Measurements from ENCODE around the gene JAK1. TPM values are rescaled to one million over a fixed set of nuclear protein-coding genes. Genes with fewer than 3 reads are reported as not detected.

JAK1 gene
- total RNA-seq, 1 experiment from 2014 or later, result 73.1 TPM

GRCh38 chr1:64801851-64802523, 164.4 kb downstream of the JAK1 start:
- Mint-ChIP-seq H3K9me3 (ENCODE audit: unreplicated experiment) (no peaks in the 10 kb centered on the region), H3K4me3 (ENCODE audit: unreplicated experiment) (no peak overlapping the region), H3K27me3 (ENCODE audit: insufficient read depth, unreplicated experiment) (no peaks in the 10 kb centered on the region), H3K4me1 (ENCODE audit: insufficient read depth, unreplicated experiment) (no peaks in the 10 kb centered on the region), H3K36me3 (ENCODE audit: insufficient read depth, unreplicated experiment) (no peaks in the 10 kb centered on the region), H3K27ac (ENCODE audit: low read depth, unreplicated experiment) (no peak overlapping the region)
- POLR2A ChIA-PET, result no interaction called here
- DNase-seq (ENCODE audit: unreplicated experiment), result no peak
- no TSS peak for BruUV-seq (replicated peaks)
- CTCF ChIA-PET, result interaction anchor here (0.6 kb wide), 1 partner anchor 253 kb away, joined by 3 read pairs; no protein-coding TSS in a partner anchor
- intact Hi-C loops (cut with micrococcal nuclease), result no loop called here
- TF ChIP-seq CTCF (IDR thresholded peaks at IDR 0.05; ENCODE audit: unreplicated experiment), result no peak

- no peak for TF ChIP-seq CTCF (IDR thresholded peaks at IDR 0.05; ENCODE audit: unreplicated experiment)
- Mint-ChIP-seq H3K27ac (ENCODE audit: low read depth, unreplicated experiment) (no peak overlapping the region), H3K36me3 (ENCODE audit: insufficient read depth, unreplicated experiment) (peaks cover 6% of the 10 kb centered on the region), H3K4me3 (ENCODE audit: unreplicated experiment) (no peak overlapping the region), H3K27me3 (ENCODE audit: insufficient read depth, unreplicated experiment) (no peaks in the 10 kb centered on the region), H3K4me1 (ENCODE audit: insufficient read depth, unreplicated experiment) (no peaks in the 10 kb centered on the region), H3K9me3 (ENCODE audit: unreplicated experiment) (no peaks in the 10 kb centered on the region)
- POLR2A ChIA-PET, result interaction anchor here (0.5 kb wide), 1 partner anchor 568 kb away, joined by 3 read pairs; no protein-coding TSS in a partner anchor
- CTCF ChIA-PET, result interaction anchor here (1.0 kb wide), 1 partner anchor 123 kb away, joined by 3 read pairs; no protein-coding TSS in a partner anchor
- DNase-seq (ENCODE audit: unreplicated experiment), result no peak
- BruUV-seq (replicated peaks), result no TSS peak
- intact Hi-C loops (cut with micrococcal nuclease), result no loop called here
These were observed 167.5 kb downstream of the JAK1 start for GRCh38 chr1:64798872-64799271.

GRCh38 chr1:64790832-64791487, 175.4 kb downstream of the JAK1 start:
- ChIA-PET POLR2A (interaction anchor here (0.9 kb wide), 1 partner anchor 10 kb away, joined by 3 read pairs; no protein-coding TSS in a partner anchor), CTCF (interaction anchor here (0.5 kb wide), 2 partner anchors 175 to 293 kb away, joined by 3 read pairs; no protein-coding TSS in a partner anchor)
- H3K36me3 Mint-ChIP-seq (ENCODE audit: insufficient read depth, unreplicated experiment), result peaks cover 6% of the 10 kb centered on the region
- no peak for TF ChIP-seq CTCF (IDR thresholded peaks at IDR 0.05; ENCODE audit: unreplicated experiment)
- no peak overlapping the region for H3K4me3 Mint-ChIP-seq (ENCODE audit: unreplicated experiment)
- H3K9me3 Mint-ChIP-seq (ENCODE audit: unreplicated experiment), result no peaks in the 10 kb centered on the region
- H3K4me1 Mint-ChIP-seq (ENCODE audit: insufficient read depth, unreplicated experiment), result no peaks in the 10 kb centered on the region
- no peak overlapping the region for H3K27ac Mint-ChIP-seq (ENCODE audit: low read depth, unreplicated experiment)
- intact Hi-C loops (cut with micrococcal nuclease), result no loop called here
- peak; percentile 1 for DNase-seq (ENCODE audit: unreplicated experiment)
- H3K27me3 Mint-ChIP-seq (ENCODE audit: insufficient read depth, unreplicated experiment), result no peaks in the 10 kb centered on the region
- BruUV-seq (replicated peaks), result no TSS peak

Other genes starting within 250 kb of the JAK1 start
- 5.3 and 5.9 TPM in 2 replicates for gene RAVER2, start 221.5 kb downstream of the JAK1 start, total RNA-seq (2022)
- gene AK4, start 181.7 kb upstream of the JAK1 start, total RNA-seq (2022), result 54.2 and 57.1 TPM in 2 replicates

Measured in MCF 10A (cell line).